Muscle of arm (tissue), 14 donors: ENCODE measurements around the gene UQCR11. TPM values are rescaled to one million over a fixed set of nuclear protein-coding genes. Genes with fewer than 3 reads are reported as not detected.

Experiments
- DNase-seq: peaks from one replicate; pipeline ENCODE4 v3.0.0-alpha.2; 2013
- long read RNA-seq, 11 donors: transcript quantifications; one replicate each; lab custom pipeline, GENCODE V29; 2026
- polyA plus RNA-seq, 12 donors: library from polyadenylated mRNA; unstranded; fragments of 120-200 nt; gene quantifications; one replicate each; pipeline ENCODE4 v1.2.1, GENCODE V29; 2013; ENCODE audit not compliant: insufficient read length in 12 of 12

The UQCR11 gene
- polyA plus RNA-seq: 100 to 1,000 TPM in 6 of 12 donors, 10 to 100 TPM in 5, not detected in 1; 49.0 to 127 (median 106) TPM
- long read RNA-seq, donor 1, transcript UQCR11-201 (2 exons, 753 nt): minor isoform, 9 of 367 reads
- long read RNA-seq, donor 1, transcript UQCR11-203 (3 exons, 1,324 nt): major isoform, 285 of 367 reads
- long read RNA-seq, donor 1, partial matches to known transcripts: 72 of 367 reads
- long read RNA-seq, donor 1, other reads (novel, unspliced or antisense): 0 of 367 reads
- long read RNA-seq, donor 2, transcript UQCR11-203 (3 exons, 1,324 nt): major isoform, 297 of 375 reads
- long read RNA-seq, donor 2, partial matches to known transcripts: 75 of 375 reads
- long read RNA-seq, donor 2, other reads (novel, unspliced or antisense): 0 of 375 reads
- long read RNA-seq, donor 3, transcript UQCR11-203 (3 exons, 1,324 nt): major isoform, 136 of 174 reads
- long read RNA-seq, donor 3, partial matches to known transcripts: 36 of 174 reads
- long read RNA-seq, donor 3, other reads (novel, unspliced or antisense): 0 of 174 reads
- long read RNA-seq, donor 4, transcript UQCR11-203 (3 exons, 1,324 nt): major isoform, 107 of 150 reads
- long read RNA-seq, donor 4, partial matches to known transcripts: 40 of 150 reads
- long read RNA-seq, donor 4, other reads (novel, unspliced or antisense): 0 of 150 reads
- long read RNA-seq, donor 5, transcript UQCR11-203 (3 exons, 1,324 nt): major isoform, 418 of 456 reads
- long read RNA-seq, donor 5, transcript UQCR11-201 (2 exons, 753 nt): minor isoform, 5 of 456 reads
- long read RNA-seq, donor 5, partial matches to known transcripts: 33 of 456 reads
- long read RNA-seq, donor 5, other reads (novel, unspliced or antisense): 0 of 456 reads
- long read RNA-seq, donor 6, transcript UQCR11-201 (2 exons, 753 nt): minor isoform, 8 of 210 reads
- long read RNA-seq, donor 6, transcript UQCR11-203 (3 exons, 1,324 nt): major isoform, 148 of 210 reads
- long read RNA-seq, donor 6, partial matches to known transcripts: 54 of 210 reads
- long read RNA-seq, donor 6, other reads (novel, unspliced or antisense): 0 of 210 reads
- long read RNA-seq, donor 7, transcript UQCR11-203 (3 exons, 1,324 nt): major isoform, 158 of 198 reads
- long read RNA-seq, donor 7, partial matches to known transcripts: 40 of 198 reads
- long read RNA-seq, donor 7, other reads (novel, unspliced or antisense): 0 of 198 reads
- long read RNA-seq, donor 8, transcript UQCR11-203 (3 exons, 1,324 nt): major isoform, 299 of 346 reads
- long read RNA-seq, donor 8, transcript UQCR11-201 (2 exons, 753 nt): minor isoform, 6 of 346 reads
- long read RNA-seq, donor 8, partial matches to known transcripts: 40 of 346 reads
- long read RNA-seq, donor 8, other reads (novel, unspliced or antisense): 0 of 346 reads
- long read RNA-seq, donor 9, transcript UQCR11-203 (3 exons, 1,324 nt): major isoform, 183 of 227 reads
- long read RNA-seq, donor 9, partial matches to known transcripts: 43 of 227 reads
- long read RNA-seq, donor 9, other reads (novel, unspliced or antisense): 0 of 227 reads
- long read RNA-seq, donor 10, transcript UQCR11-201 (2 exons, 753 nt): minor isoform, 5 of 274 reads
- long read RNA-seq, donor 10, transcript UQCR11-203 (3 exons, 1,324 nt): major isoform, 235 of 274 reads
- long read RNA-seq, donor 10, partial matches to known transcripts: 34 of 274 reads
- long read RNA-seq, donor 10, other reads (novel, unspliced or antisense): 0 of 274 reads
- long read RNA-seq, donor 11, transcript UQCR11-203 (3 exons, 1,324 nt): major isoform, 347 of 394 reads
- long read RNA-seq, donor 11, partial matches to known transcripts: 44 of 394 reads
- long read RNA-seq, donor 11, other reads (novel, unspliced or antisense): 0 of 394 reads

DNA sequence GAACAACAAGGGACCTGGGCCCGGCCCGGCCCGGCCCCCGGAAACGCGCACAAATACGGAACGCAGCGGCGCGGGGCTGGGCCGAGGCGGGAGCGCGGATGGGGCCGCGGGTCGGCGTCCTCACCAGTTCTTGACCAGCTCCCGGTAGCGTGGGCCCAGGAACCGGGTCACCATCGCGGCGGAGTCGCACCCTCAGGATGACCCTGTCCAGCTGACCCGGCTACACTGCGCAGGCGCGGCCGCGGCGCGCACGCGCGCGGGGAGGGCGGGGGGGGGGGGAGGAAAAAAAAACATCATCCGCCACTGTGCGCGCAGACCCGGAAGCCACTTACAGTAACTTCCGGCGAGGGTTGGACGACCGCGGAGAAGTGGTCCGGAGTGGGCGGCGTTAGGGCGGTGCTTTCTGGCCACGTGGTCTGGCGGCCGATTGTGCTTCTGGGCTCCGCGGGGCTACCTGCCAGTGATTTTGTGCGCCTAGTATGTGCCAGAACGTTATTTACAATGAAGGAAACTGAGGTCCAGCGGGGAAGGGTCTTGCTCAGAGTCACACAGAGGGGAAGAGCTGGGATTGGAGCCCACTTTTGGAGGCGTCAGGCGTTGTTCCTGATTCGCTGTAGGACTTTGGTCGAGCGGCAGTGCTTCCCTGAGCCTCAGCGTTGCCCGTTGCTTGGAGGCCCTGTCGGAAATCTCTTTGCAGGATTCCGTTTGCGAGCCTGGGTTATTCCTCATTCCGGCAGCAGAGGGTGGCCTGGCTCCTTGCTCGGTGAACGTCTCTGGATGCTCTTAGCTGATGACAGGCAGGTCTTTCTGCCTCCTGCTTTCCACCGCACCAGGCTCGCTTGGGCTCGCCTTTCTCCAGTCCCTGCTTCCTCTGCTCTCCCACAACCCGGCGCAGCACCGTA, at the start of gene UQCR11:
Gene UQCR11, minus strand, starts transcription at position 227 of the 902 bp plus-strand sequence. Its CDS starts 53 bp downstream, at position 174.
- DNase-seq: peak; percentile 96

- DNase-seq: no peak
These were observed 49.0 kb upstream of the UQCR11 start for GRCh38 chr19:1654178-1654792.

GRCh38 chr19:1653300-1653628, 48.0 kb upstream of the UQCR11 start:
- no peak for DNase-seq

DNA sequence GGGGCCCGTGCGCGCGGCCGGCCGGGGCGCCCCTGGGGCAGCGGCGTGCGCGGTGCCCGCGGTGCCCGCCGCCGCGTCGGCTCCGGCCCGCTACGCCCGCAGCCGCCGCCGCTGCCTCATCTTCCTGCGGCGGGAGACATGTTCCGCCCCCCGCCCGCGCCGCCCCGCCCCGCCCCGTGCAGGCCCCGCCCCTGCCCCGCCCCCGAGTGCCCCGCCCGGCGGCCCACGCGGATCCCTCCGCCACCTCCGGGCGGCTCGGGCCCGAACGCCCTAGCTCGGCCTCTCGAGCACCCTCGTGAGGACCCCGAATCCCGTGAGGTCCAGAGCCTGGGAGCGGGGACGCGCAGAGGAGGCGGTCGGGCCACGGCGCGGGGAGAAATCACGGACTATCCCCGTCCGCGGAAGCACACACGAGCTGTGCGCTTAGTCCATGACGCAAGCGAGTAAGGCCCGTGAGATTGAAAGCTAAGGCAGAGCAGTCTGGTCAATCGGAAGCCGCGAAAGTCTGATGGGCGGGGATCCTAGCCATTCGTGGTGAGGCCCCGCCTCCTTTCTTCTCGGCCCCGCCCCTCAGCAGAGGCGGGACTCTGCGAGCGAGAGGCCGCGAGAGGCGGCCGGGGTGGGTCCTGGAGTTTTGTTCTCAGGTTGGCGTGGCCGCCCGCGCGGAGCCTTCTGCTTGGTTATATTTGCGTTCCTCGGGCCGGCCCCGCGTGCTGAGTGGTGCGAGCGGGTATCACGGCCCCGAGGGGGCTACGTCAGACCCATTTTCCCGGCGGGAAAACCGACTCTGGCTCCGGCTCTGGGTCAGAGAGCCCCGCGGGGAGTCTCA, 47.4 kb upstream of the UQCR11 start, which contains the start of gene TCF3:
Gene TCF3, minus strand, starts transcription at position 145 of the 829 bp plus-strand sequence. CDS start 2,367 bp downstream, outside the sequence.
- peak; percentile 99 for DNase-seq

- DNase-seq: no peak
These were observed 46.5 kb upstream of the UQCR11 start for GRCh38 chr19:1651568-1652291.

DNA sequence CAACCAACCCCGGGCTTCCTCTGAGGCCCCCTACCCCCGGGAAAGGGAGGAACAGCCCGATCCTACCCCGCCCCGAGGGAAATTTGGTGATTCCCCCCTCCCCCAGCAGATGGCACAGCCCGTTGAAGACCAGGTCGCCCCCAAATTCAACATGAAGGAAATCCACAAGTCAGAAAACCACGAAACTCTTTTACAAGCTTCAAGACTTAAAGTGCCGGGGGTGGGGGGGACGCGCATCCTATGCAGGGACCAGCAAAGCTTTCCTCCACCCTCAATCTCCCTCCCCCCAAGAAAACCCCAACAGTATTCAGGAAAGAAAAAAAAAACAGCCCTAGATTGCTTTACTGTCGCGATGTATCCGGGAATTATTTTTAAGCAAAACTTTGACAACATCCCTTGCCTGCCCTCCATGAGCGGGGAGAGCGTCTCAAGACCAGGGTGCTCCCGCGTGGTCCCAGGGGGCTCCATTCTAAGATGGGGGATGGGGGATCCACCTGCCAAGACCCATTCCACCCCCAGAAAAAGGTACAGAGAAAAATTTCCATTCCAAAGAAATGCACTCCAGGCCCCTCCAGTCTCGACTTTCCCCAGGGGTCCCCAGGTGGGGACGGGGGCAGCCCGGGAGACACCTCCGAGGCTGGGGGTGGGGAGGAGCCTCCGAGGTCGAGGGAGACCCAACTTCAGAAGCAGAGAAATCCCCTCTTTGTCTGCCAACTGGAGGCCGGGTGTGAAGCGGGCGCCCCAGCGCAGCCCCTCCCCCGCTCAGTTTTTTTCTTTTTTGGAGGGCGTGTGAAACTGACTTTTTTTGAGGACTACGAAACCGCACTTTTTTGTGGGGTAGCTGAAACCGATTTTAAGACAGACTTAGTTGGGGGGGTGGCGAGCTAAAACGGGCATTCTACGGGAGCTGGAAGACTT, 45.6 kb upstream of the UQCR11 start:
- DNase-seq: peak; percentile 50

GRCh38 chr19:1649706-1650649, 44.7 kb upstream of the UQCR11 start:
- DNase-seq: no peak

GRCh38 chr19:1648920-1649541, 43.8 kb upstream of the UQCR11 start:
- DNase-seq: no peak

- DNase-seq: no peak
These were observed 43.2 kb upstream of the UQCR11 start for GRCh38 chr19:1648459-1648849.

GRCh38 chr19:1647501-1648458, 42.5 kb upstream of the UQCR11 start:
- DNase-seq: no peak

DNA sequence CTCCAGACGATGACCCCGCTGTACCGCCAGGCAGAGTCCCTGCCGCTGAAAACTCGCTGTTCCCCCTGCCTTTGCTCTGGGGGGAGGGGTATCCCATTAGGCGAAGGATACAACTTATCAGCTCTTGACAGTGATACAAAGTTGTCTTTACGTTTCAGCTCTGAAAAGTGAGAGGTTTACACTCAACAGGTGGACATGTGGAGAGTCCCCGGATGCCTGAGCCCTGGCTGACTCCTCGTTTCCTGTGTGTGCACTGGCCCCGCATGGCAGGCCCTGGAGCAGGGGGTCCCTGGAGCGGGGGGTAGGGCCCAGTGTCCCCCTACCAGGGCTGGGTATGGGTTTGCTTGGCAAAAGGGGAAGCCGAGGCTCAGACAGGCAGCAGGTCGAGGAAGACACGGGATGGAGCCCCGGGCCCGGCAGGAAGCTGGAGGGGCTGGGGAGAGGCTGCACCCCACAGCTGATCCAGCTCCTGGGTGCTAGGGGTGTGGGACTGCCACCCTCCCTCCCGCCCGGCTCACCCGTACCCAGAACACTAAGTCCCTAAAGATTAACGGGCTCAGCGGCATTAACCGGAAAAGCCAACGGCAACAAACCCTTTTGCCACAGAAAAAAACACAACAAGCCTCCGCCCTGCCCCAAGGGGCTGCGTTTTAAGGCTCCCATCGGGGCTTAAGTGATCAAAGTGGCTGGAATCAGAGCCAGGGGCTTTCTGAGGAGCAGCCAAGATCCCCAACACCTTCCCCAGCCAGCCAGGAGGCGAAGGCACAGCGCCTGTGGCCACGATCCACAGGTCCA, 41.6 kb upstream of the UQCR11 start:
- no peak for DNase-seq

GRCh38 chr19:1646149-1646548, 40.9 kb upstream of the UQCR11 start:
- no peak for DNase-seq
